GM12878 (cell line): ENCODE results near the gene BATF3. TPM values are rescaled to one million over a fixed set of nuclear protein-coding genes. Genes with fewer than 3 reads are reported as not detected.
A peak's percentile ranks its signal among the peaks of the same experiment; 100 is the strongest.

Experiments used
- ATAC-seq: fragments of 200-7000 bp; cut with Tn5 transposase; 3 replicates; pipeline ENCODE4 v1.9.1; 2020; ENCODE audit warnings: mild to moderate bottlenecking, moderate library complexity
- BruUV-seq: library from RNA; stranded (reverse); fragments of 400-500 nt; replicated peaks from 2 replicates; lab custom pipeline; 2021; lab: Mats Ljungman, UMichigan
- CTCF ChIA-PET: fragments of 300-600 bp; sonication (Branson Sonifier 250); formaldehyde crosslinking; extraction: SDS; loops from one replicate; lab custom pipeline; 2021; ENCODE audit warnings: inconsistent platforms; lab: Yijun Ruan, JAX
- POLR2A ChIA-PET: fragments of 350-600 bp; formaldehyde crosslinking; extraction: SDS; loops from one replicate; lab custom pipeline; 2021; ENCODE audit warnings: inconsistent platforms; lab: Charles Lee
- RAD21 ChIA-PET: fragments of 300-600 bp; sonication (Branson Sonifier 250); formaldehyde crosslinking; loops from one replicate; lab custom pipeline; 2023; ENCODE audit warnings: antibody characterized with exemption; ENCODE audit not compliant: unreplicated experiment; lab: Charles Lee
- SMC1A ChIA-PET: fragments of 300-600 bp; sonication (Branson Sonifier 250); formaldehyde crosslinking; loops from one replicate; lab custom pipeline; 2023; ENCODE audit not compliant: unreplicated experiment, uncharacterized antibody; lab: Charles Lee
- DNase-seq: peaks from one replicate; pipeline ENCODE4 v3.0.0-alpha.2; 2011; ENCODE audit warnings: low read depth, low spot score
- FAIRE-seq: peaks from 3 replicates; lab custom pipeline; 2011; peaks lifted over from hg19 to GRCh38; lab: Jason Lieb, UNC
- H2AFZ ChIP-seq: 2 replicates; pipeline ENCODE4 v1.6.0; 2011; ENCODE audit warnings: low read depth, low read length, control low read depth; ENCODE audit not compliant: control insufficient read depth
- H3K27ac ChIP-seq: 2 replicates; pipeline ENCODE4 v1.5.1; 2011; ENCODE audit warnings: control low read depth; ENCODE audit not compliant: control insufficient read depth, insufficient read depth
- H3K27me3 ChIP-seq, 2 experiments: replicated peaks in 1 of 2; 2 replicates each; pipeline versions ENCODE4 v1.6.0 to v1.6.1; 2011; ENCODE audit warnings: low read length in 1 of 2; ENCODE audit not compliant: control insufficient read depth in 2 of 2, insufficient read depth in 2 of 2
- H3K36me3 ChIP-seq, 2 experiments: 2 replicates each; pipeline ENCODE4 v1.5.1; 2011; ENCODE audit warnings: low read length in 1 of 2; ENCODE audit not compliant: control insufficient read depth in 2 of 2, insufficient read depth in 2 of 2
- H3K4me1 ChIP-seq: 2 replicates; pipeline ENCODE4 v1.6.1; 2011; ENCODE audit warnings: mild to moderate bottlenecking, low read length, moderate library complexity, mixed read lengths; ENCODE audit not compliant: control insufficient read depth, insufficient read depth
- H3K4me2 ChIP-seq: 2 replicates; pipeline ENCODE4 v1.6.0; 2011; ENCODE audit warnings: control low read depth; ENCODE audit not compliant: control insufficient read depth, insufficient read depth
- H3K4me3 ChIP-seq: fragments of 200-600 bp; sonication (generic); 2 replicates; pipeline ENCODE4 v1.5.1; 2016
- H3K79me2 ChIP-seq: 2 replicates; pipeline ENCODE4 v1.6.0; 2011; ENCODE audit warnings: low read length; ENCODE audit not compliant: control insufficient read depth, insufficient read depth
- H3K9ac ChIP-seq: 2 replicates; pipeline ENCODE4 v1.8.0; 2011; ENCODE audit warnings: low read length, control low read depth, mixed read lengths; ENCODE audit not compliant: control insufficient read depth, insufficient read depth
- H3K9me3 ChIP-seq: replicated peaks from 3 replicates; pipeline ENCODE4 v1.5.1; 2011; ENCODE audit warnings: mild to moderate bottlenecking, low read length; ENCODE audit not compliant: control insufficient read depth, insufficient read depth
- H4K20me1 ChIP-seq: 2 replicates; pipeline ENCODE4 v1.6.0; 2011; ENCODE audit not compliant: control insufficient read depth, insufficient read depth
- ATF7 ChIP-seq: fragments of 450-650 bp; IDR thresholded peaks from 2 replicates; pipeline ENCODE4 v1.6.1; 2016; ENCODE audit warnings: low read depth, mild to moderate bottlenecking
- CHD2 ChIP-seq: IDR thresholded peaks from 2 replicates; pipeline ENCODE4 v1.6.1; 2011; ENCODE audit warnings: low read depth, low read length, improper control_type of control experiment, borderline replicate concordance
- CHD4 ChIP-seq: fragments of 200-600 bp; sonication (generic); IDR thresholded peaks from 2 replicates; pipeline ENCODE4 v1.6.1; 2016; ENCODE audit warnings: mild to moderate bottlenecking
- DPF2 ChIP-seq: fragments of 450-650 bp; IDR thresholded peaks from 2 replicates; pipeline ENCODE4 v1.6.1; 2017; ENCODE audit warnings: mild to moderate bottlenecking
- EGR1 ChIP-seq, 2 experiments: IDR thresholded peaks; 1 replicate in 1 of 2; 2 replicates in 1 of 2; pipeline ENCODE4 v1.6.1; 2011 to 2012; ENCODE audit warnings: low read depth in 2 of 2, low read length in 2 of 2, borderline replicate concordance in 1 of 2, mild to moderate bottlenecking in 1 of 2, moderate library complexity in 1 of 2
- FOXM1 ChIP-seq: IDR thresholded peaks from 2 replicates; pipeline ENCODE4 v1.6.1; 2012; ENCODE audit warnings: low read depth, mild to moderate bottlenecking, inconsistent platforms, low read length, moderate library complexity
- HDAC2 ChIP-seq: fragments of 200-600 bp; sonication (generic); IDR thresholded peaks from 2 replicates; pipeline ENCODE4 v1.6.1; 2017
- KAT2A ChIP-seq: conservative IDR thresholded peaks from 2 replicates; pipeline ENCODE4 v1.6.1; 2011; ENCODE audit warnings: low read depth, low read length; ENCODE audit not compliant: control insufficient read depth
- LARP7 ChIP-seq: fragments of 450-650 bp; IDR thresholded peaks from 2 replicates; pipeline ENCODE4 v1.6.1; 2017; ENCODE audit warnings: mild to moderate bottlenecking
- NFYA ChIP-seq: IDR thresholded peaks from 2 replicates; pipeline ENCODE4 v1.6.1; 2011; ENCODE audit warnings: low read depth, mild to moderate bottlenecking, low read length, improper control_type of control experiment, borderline replicate concordance
- NFYB ChIP-seq: IDR thresholded peaks from 2 replicates; pipeline ENCODE4 v1.6.1; 2011; ENCODE audit warnings: low read depth, mild to moderate bottlenecking, low read length, improper control_type of control experiment, moderate library complexity; ENCODE audit not compliant: insufficient read depth
- NR2F1 ChIP-seq: fragments of 450-650 bp; conservative IDR thresholded peaks from 2 replicates; pipeline ENCODE4 v1.6.1; 2017; ENCODE audit warnings: mild to moderate bottlenecking
- POLR2A ChIP-seq: IDR thresholded peaks from 2 replicates; pipeline ENCODE4 v1.6.1; 2011; ENCODE audit warnings: low read depth, mild to moderate bottlenecking, low read length
- POLR2AphosphoS5 ChIP-seq: IDR thresholded peaks from 2 replicates; pipeline ENCODE4 v1.6.1; 2011; ENCODE audit warnings: mild to moderate bottlenecking, low read length, inconsistent platforms
- RBBP5 ChIP-seq: fragments of 200-600 bp; sonication (generic); conservative IDR thresholded peaks from 2 replicates; pipeline ENCODE4 v1.6.1; 2016
- SP1 ChIP-seq: IDR thresholded peaks from one replicate; pipeline ENCODE4 v1.6.1; 2011; ENCODE audit warnings: low read depth, low read length
- TCF7 ChIP-seq: IDR thresholded peaks from 2 replicates; pipeline ENCODE4 v1.6.1; 2014; ENCODE audit warnings: antibody characterized with exemption, borderline replicate concordance
- ZNF207 ChIP-seq: fragments of 450-650 bp; IDR thresholded peaks from 2 replicates; pipeline ENCODE4 v1.6.1; 2014; ENCODE audit warnings: antibody characterized with exemption, mild to moderate bottlenecking, borderline replicate concordance
- ZNF24 ChIP-seq: fragments of 450-650 bp; IDR thresholded peaks from 2 replicates; pipeline ENCODE4 v1.6.1; 2017; ENCODE audit warnings: antibody characterized with exemption, mild to moderate bottlenecking
- ZZZ3 ChIP-seq: IDR thresholded peaks from 2 replicates; pipeline ENCODE4 v1.6.1; 2011; ENCODE audit warnings: low read depth; ENCODE audit not compliant: control insufficient read depth, insufficient read length
- WGBS: methylation state at CpG from one replicate; pipeline ENCODE4 v1.1.6; 2016; ENCODE audit warnings: low lambda C conversion rate; ENCODE audit not compliant: insufficient replicate concordance, insufficient coverage; ENCODE audit errors: missing lambda C conversion rate; 5-methylcytosine and 5-hydroxymethylcytosine counted together
- in situ Hi-C: fragments of 300-500 bp; cut with MboI; formaldehyde crosslinking; loops from 9 replicates; pipeline ENCODE4 v1.14.3; 2018; ENCODE audit warnings: mixed read lengths
- intact Hi-C: fragments of 100-400 bp; cut with micrococcal nuclease; formaldehyde crosslinking; loops from one replicate; pipeline ENCODE4 v1.14.2; 2022; ENCODE audit not compliant: unreplicated experiment
- polyA plus RNA-seq, 11 experiments: library from polyadenylated mRNA; depleted of rRNA in 4 of 11; unstranded in 6 of 11; stranded (reverse) in 5 of 11; fragments of >200 nt; fragmentation: Nextera tagmentation in 4 of 11; fragmentation: Illumina TruSeq in 1 of 11; extraction: Ambion mirVana in 4 of 11; extraction: Trizol in 1 of 11; gene quantifications; 1 replicate in 1 of 11; 2 replicates in 10 of 11; pipeline versions ENCODE4 v1.2.1 to v1.2.3, GENCODE V29; 2011 to 2016; ENCODE audit warnings: inconsistent platforms in 2 of 11, missing spikeins in 2 of 11, low read depth in 1 of 11
- total RNA-seq, 4 experiments: library from RNA; depleted of rRNA in 3 of 4; stranded (reverse); fragments of >200 nt in 3 of 4; fragmentation: Illumina TruSeq in 1 of 4; extraction: Trizol in 1 of 4; gene quantifications; 2 replicates each; pipeline versions ENCODE4 v1.2.1 to v1.2.3, GENCODE V29; 2013 to 2021
- TF ChIP-seq, protein P1 (sequence below): fragments of 150-350 bp; IDR thresholded peaks from 2 replicates; pipeline ENCODE4 v1.6.1; 2014; ENCODE audit warnings: mild to moderate bottlenecking, low read depth, low read length
- TF ChIP-seq, protein P2 (sequence below): IDR thresholded peaks from 2 replicates; pipeline ENCODE4 v1.6.1; 2011; ENCODE audit warnings: low read depth, mild to moderate bottlenecking, low read length, moderate library complexity, borderline replicate concordance; ENCODE audit errors: extremely low read depth
- TF ChIP-seq, protein P3 (sequence below): fragments of 450-650 bp; IDR thresholded peaks from 2 replicates; pipeline ENCODE4 v1.6.1; 2016; ENCODE audit warnings: mild to moderate bottlenecking

BATF3 gene
- total and polyA plus RNA-seq, 10 of the 15 experiments (the other 5 are each of a cell fraction or from before 2014, with no cell fraction given), result 11.1 to 56.8 (median 30.8) TPM

DNA sequence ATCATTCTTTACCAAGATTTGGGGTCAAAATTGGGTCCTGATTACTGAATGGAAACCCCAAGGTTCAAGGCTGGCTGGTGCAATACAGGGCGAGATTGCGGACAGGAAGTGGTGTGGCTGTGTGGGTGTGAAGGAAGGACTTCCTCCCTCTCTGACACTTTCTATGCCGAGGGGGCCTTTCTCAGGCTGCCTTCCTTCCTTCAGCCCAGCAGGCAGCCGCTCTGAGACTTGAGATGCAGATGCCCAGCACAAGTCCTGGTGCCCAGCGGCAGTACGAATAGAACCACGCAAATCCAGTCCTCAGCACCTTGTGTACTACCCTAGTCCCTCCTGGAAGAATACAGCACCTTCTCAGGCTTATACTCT lies 16.3 kb downstream of the BATF3 start:
- Histone ChIP-seq H2AFZ (peak overlapping the region; percentile 57), H3K9ac (peak overlapping the region; percentile 61), H3K27ac (peak overlapping the region; percentile 90), H3K27me3 (no peaks in the 10 kb centered on the region), H3K4me3 (peak overlapping the region; percentile 33; the same call in 1 of the 2 replicates), H3K9me3 (no peaks in the 10 kb centered on the region), H3K4me1 (peaks cover 62% of the 10 kb centered on the region), H3K4me2 (peak overlapping the region; percentile 77), H3K79me2 (no peaks in the 10 kb centered on the region), H3K36me3 (no peaks in the 10 kb centered on the region; a peak in 1 of 4 replicates), H4K20me1 (no peaks in the 10 kb centered on the region)
- WGBS, result 2% methylated on average over 7 of the region's 7 CpGs
- CTCF ChIA-PET, result interaction anchor here (1.2 to 1.9 kb wide), 6 partner anchors 10 to 228 kb away, joined by 3 to 13 read pairs (median 8); partner anchors contain the start of gene BATF3
- ATAC-seq, result peak; percentile 79
- SMC1A ChIA-PET, result interaction anchor here (0.6 to 2.1 kb wide), 9 partner anchors 10 to 136 kb away, joined by 3 to 12 read pairs (median 5); partner anchors contain the start of gene BATF3
- intact Hi-C loops (loop anchor here (1.0 kb wide), 1 partner anchor 15 kb away; no protein-coding TSS in a partner anchor), in situ Hi-C loops (no loop called here)
- POLR2A ChIA-PET, result no interaction called here
- RAD21 ChIA-PET, result interaction anchor here (1.1 to 1.6 kb wide), 5 partner anchors 14 to 227 kb away, joined by 3 to 7 read pairs (median 5); no protein-coding TSS in a partner anchor
- DNase-seq, result peak; percentile 81
- no TSS peak for BruUV-seq
- peak; percentile 75 for FAIRE-seq
- TF ChIP-seq SP1, result peak; percentile 25
- no peak for TF ChIP-seq NFYA
- no peak for TF ChIP-seq ZZZ3
- peak; percentile 80 for TF ChIP-seq POLR2A
- no peak for TF ChIP-seq TCF7
- TF ChIP-seq FOXM1, result peak; percentile 79
- TF ChIP-seq LARP7, result no peak
- TF ChIP-seq RBBP5, result no peak
- TF ChIP-seq HDAC2, result no peak
- TF ChIP-seq ZNF24, result no peak
- TF ChIP-seq NFYB, result no peak
- TF ChIP-seq CHD2, result no peak
- peak; percentile 39 to 97 for TF ChIP-seq EGR1 (IDR thresholded peaks at IDR 0.05; ENCODE audit: borderline replicate concordance in 1 of 2, low read depth in 2 of 2, low read length in 2 of 2)
- no peak for TF ChIP-seq KAT2A
- TF ChIP-seq, protein P1, sequence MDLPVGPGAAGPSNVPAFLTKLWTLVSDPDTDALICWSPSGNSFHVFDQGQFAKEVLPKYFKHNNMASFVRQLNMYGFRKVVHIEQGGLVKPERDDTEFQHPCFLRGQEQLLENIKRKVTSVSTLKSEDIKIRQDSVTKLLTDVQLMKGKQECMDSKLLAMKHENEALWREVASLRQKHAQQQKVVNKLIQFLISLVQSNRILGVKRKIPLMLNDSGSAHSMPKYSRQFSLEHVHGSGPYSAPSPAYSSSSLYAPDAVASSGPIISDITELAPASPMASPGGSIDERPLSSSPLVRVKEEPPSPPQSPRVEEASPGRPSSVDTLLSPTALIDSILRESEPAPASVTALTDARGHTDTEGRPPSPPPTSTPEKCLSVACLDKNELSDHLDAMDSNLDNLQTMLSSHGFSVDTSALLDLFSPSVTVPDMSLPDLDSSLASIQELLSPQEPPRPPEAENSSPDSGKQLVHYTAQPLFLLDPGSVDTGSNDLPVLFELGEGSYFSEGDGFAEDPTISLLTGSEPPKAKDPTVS, result no peak
- TF ChIP-seq DPF2, result peak; percentile 73; the same call in 1 of the 2 replicates
- no peak for TF ChIP-seq POLR2AphosphoS5
- TF ChIP-seq, protein P2, sequence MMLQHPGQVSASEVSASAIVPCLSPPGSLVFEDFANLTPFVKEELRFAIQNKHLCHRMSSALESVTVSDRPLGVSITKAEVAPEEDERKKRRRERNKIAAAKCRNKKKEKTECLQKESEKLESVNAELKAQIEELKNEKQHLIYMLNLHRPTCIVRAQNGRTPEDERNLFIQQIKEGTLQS, result no peak
- TF ChIP-seq CHD4, result no peak
- TF ChIP-seq, protein P3, sequence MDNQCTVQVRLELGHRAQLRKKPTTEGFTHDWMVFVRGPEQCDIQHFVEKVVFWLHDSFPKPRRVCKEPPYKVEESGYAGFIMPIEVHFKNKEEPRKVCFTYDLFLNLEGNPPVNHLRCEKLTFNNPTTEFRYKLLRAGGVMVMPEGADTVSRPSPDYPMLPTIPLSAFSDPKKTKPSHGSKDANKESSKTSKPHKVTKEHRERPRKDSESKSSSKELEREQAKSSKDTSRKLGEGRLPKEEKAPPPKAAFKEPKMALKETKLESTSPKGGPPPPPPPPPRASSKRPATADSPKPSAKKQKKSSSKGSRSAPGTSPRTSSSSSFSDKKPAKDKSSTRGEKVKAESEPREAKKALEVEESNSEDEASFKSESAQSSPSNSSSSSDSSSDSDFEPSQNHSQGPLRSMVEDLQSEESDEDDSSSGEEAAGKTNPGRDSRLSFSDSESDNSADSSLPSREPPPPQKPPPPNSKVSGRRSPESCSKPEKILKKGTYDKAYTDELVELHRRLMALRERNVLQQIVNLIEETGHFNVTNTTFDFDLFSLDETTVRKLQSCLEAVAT, result no peak
- TF ChIP-seq ZNF207, result no peak
- TF ChIP-seq ATF7, result peak; percentile 76
- no peak for TF ChIP-seq NR2F1
